MCF 10A (cell line): Measurements from ENCODE around the gene PRLR. TPM values are rescaled to one million over a fixed set of nuclear protein-coding genes. Genes with fewer than 3 reads are reported as not detected.
"Not testable (repeated sequence)": the region's sequence is repeated elsewhere in the genome, so short reads cannot be mapped to it uniquely, and the experiment has no call there.

Experiments
- BruUV-seq: library from RNA; stranded (reverse); fragments of 400-500 nt; replicated peaks from 2 replicates; lab custom pipeline; 2021; lab: Mats Ljungman, UMichigan
- CTCF ChIA-PET: fragments of 300-600 bp; sonication (Branson Sonifier 250); formaldehyde crosslinking; extraction: SDS; loops from one replicate; lab custom pipeline; 2021; ENCODE audit warnings: antibody characterized with exemption, inconsistent platforms; lab: Yijun Ruan, JAX
- POLR2A ChIA-PET: fragments of 300-600, 350-650 bp; sonication (Branson Sonifier 250); formaldehyde crosslinking; extraction: SDS; loops from one replicate; lab custom pipeline; 2020; ENCODE audit warnings: antibody characterized with exemption, inconsistent platforms; lab: Yijun Ruan, JAX
- DNase-seq: peaks from one replicate; pipeline ENCODE4 v3.0.0-alpha.2; 2018; ENCODE audit not compliant: unreplicated experiment
- H3K27ac Mint-ChIP-seq: one replicate; pipeline ENCODE4 v1.8.0; 2022; ENCODE audit warnings: mild to moderate bottlenecking, low read depth, mixed read lengths; ENCODE audit not compliant: unreplicated experiment
- H3K27me3 Mint-ChIP-seq: one replicate; pipeline ENCODE4 v1.8.0; 2022; ENCODE audit warnings: mixed read lengths; ENCODE audit not compliant: insufficient read depth, unreplicated experiment
- H3K36me3 Mint-ChIP-seq: one replicate; pipeline ENCODE4 v1.8.0; 2022; ENCODE audit warnings: mild to moderate bottlenecking, moderate library complexity, mixed read lengths; ENCODE audit not compliant: insufficient read depth, unreplicated experiment
- H3K4me1 Mint-ChIP-seq: one replicate; pipeline ENCODE4 v1.8.0; 2022; ENCODE audit warnings: mixed read lengths; ENCODE audit not compliant: insufficient read depth, unreplicated experiment
- H3K4me3 Mint-ChIP-seq: one replicate; pipeline ENCODE4 v1.8.0; 2022; ENCODE audit warnings: mild to moderate bottlenecking, moderate library complexity, mixed read lengths; ENCODE audit not compliant: unreplicated experiment
- H3K9me3 Mint-ChIP-seq: one replicate; pipeline ENCODE4 v1.8.0; 2022; ENCODE audit warnings: mixed read lengths; ENCODE audit not compliant: unreplicated experiment
- CTCF ChIP-seq: fragments of 200-600 bp; IDR thresholded peaks from one replicate; pipeline ENCODE4 v1.8.0; 2022; ENCODE audit warnings: antibody characterized with exemption, mild to moderate bottlenecking; ENCODE audit not compliant: unreplicated experiment
- intact Hi-C: fragments of 100-400 bp; cut with micrococcal nuclease; formaldehyde crosslinking; loops from 2 replicates; pipeline ENCODE4 v1.14.1; 2022
- total RNA-seq: library from RNA; stranded (reverse); gene quantifications from 2 replicates; pipeline ENCODE4 v1.2.3, GENCODE V29; 2022

The PRLR gene
- total RNA-seq, 1 experiment from 2014 or later: 0.16 TPM

- H3K4me1 Mint-ChIP-seq: no peaks in the 10 kb centered on the region
- no peak overlapping the region for H3K27ac Mint-ChIP-seq
- CTCF ChIA-PET: interaction anchor here (0.5 to 0.7 kb wide), 3 partner anchors 13 to 889 kb away, joined by 3 to 4 read pairs (median 4); no protein-coding TSS in a partner anchor
- H3K36me3 Mint-ChIP-seq: no peaks in the 10 kb centered on the region
- POLR2A ChIA-PET: no interaction called here
- H3K4me3 Mint-ChIP-seq: no peak overlapping the region
- no peak for DNase-seq
- no peak for TF ChIP-seq CTCF
- no peaks in the 10 kb centered on the region for H3K9me3 Mint-ChIP-seq
- H3K27me3 Mint-ChIP-seq: peaks cover 54% of the 10 kb centered on the region
- BruUV-seq: no TSS peak
- intact Hi-C loops: no loop called here
Measured at GRCh38 chr5:35036536-35036935, 193.8 kb downstream of the PRLR start.

- H3K27me3 Mint-ChIP-seq: peaks cover 48% of the 10 kb centered on the region
- H3K4me1 Mint-ChIP-seq, intact Hi-C loops, DNase-seq, BruUV-seq, H3K4me3 Mint-ChIP-seq, H3K9me3 Mint-ChIP-seq, H3K27ac Mint-ChIP-seq, H3K36me3 Mint-ChIP-seq: not testable (repeated sequence)
- CTCF ChIA-PET: interaction anchor here (0.6 to 0.7 kb wide), 2 partner anchors 12 to 27 kb away, joined by 3 to 4 read pairs; no protein-coding TSS in a partner anchor
- POLR2A ChIA-PET: interaction anchor here (1.0 kb wide), 1 partner anchor 20 kb away, joined by 3 read pairs; no protein-coding TSS in a partner anchor
Measured at GRCh38 chr5:35035929-35036328, 194.4 kb downstream of the PRLR start.

GRCh38 chr5:35035271-35035670, 195.0 kb downstream of the PRLR start:
- ChIA-PET CTCF (interaction anchor here (0.6 kb wide), 1 partner anchor 28 kb away, joined by 3 read pairs; no protein-coding TSS in a partner anchor), POLR2A (interaction anchor here (1.0 kb wide), 1 partner anchor 19 kb away, joined by 3 read pairs; no protein-coding TSS in a partner anchor)
- no peak for TF ChIP-seq CTCF
- DNase-seq: no peak
- H3K4me3 Mint-ChIP-seq: no peak overlapping the region
- BruUV-seq: no TSS peak
- intact Hi-C loops: no loop called here
- H3K36me3 Mint-ChIP-seq: no peaks in the 10 kb centered on the region
- no peak overlapping the region for H3K27ac Mint-ChIP-seq
- H3K9me3 Mint-ChIP-seq: no peaks in the 10 kb centered on the region
- no peaks in the 10 kb centered on the region for H3K4me1 Mint-ChIP-seq
- peaks cover 41% of the 10 kb centered on the region for H3K27me3 Mint-ChIP-seq

GRCh38 chr5:35032356-35032755, 197.9 kb downstream of the PRLR start:
- no peaks in the 10 kb centered on the region for H3K9me3 Mint-ChIP-seq
- no peak for DNase-seq
- TF ChIP-seq CTCF: no peak
- H3K4me3 Mint-ChIP-seq: no peak overlapping the region
- POLR2A ChIA-PET: no interaction called here
- CTCF ChIA-PET: interaction anchor here (0.6 to 1.3 kb wide), 2 partner anchors 29 to 55 kb away, joined by 3 to 5 read pairs; no protein-coding TSS in a partner anchor
- intact Hi-C loops: no loop called here
- peaks cover 12% of the 10 kb centered on the region for H3K27me3 Mint-ChIP-seq
- no peaks in the 10 kb centered on the region for H3K36me3 Mint-ChIP-seq
- BruUV-seq: no TSS peak
- peaks cover 6% of the 10 kb centered on the region for H3K4me1 Mint-ChIP-seq
- no peak overlapping the region for H3K27ac Mint-ChIP-seq
